IMR-90 (cell line): ENCODE results near the gene S1PR2. TPM values are rescaled to one million over a fixed set of nuclear protein-coding genes. Genes with fewer than 3 reads are reported as not detected.

ENCODE experiments used
- ATAC-seq: fragments of 200-7000 bp; cut with Tn5 transposase; 2 replicates; pipeline ENCODE4 v1.9.1; 2020; ENCODE audit warnings: low read depth, mild to moderate bottlenecking, moderate library complexity
- BruUV-seq: library from RNA; stranded (reverse); fragments of 400-500 nt; replicated peaks from 2 replicates; lab custom pipeline; 2021; lab: Mats Ljungman, UMichigan
- CTCF ChIA-PET: fragments of 300-600 bp; formaldehyde crosslinking; extraction: SDS; loops from one replicate; lab custom pipeline; 2021; ENCODE audit warnings: antibody characterized with exemption; lab: Yijun Ruan, JAX
- POLR2A ChIA-PET: fragments of 300-600 bp; sonication (Branson Sonifier 250); formaldehyde crosslinking; loops from one replicate; lab custom pipeline; 2022; ENCODE audit warnings: antibody characterized with exemption; ENCODE audit not compliant: unreplicated experiment; lab: Charles Lee
- DNase-seq: peaks from one replicate; pipeline ENCODE4 v3.0.0; 2013
- H2AFZ ChIP-seq: replicated peaks from 2 replicates; pipeline ENCODE3; 2013; ENCODE audit warnings: low read length, mild to moderate bottlenecking; ENCODE audit not compliant: poor library complexity
- H2AK5ac ChIP-seq: 2 replicates; pipeline ENCODE4 v1.6.1; 2013; ENCODE audit warnings: low read depth, low read length, inconsistent platforms
- H2AK9ac ChIP-seq: replicated peaks from 2 replicates; pipeline ENCODE3; 2013; ENCODE audit warnings: mild to moderate bottlenecking, low read depth, low read length, moderate library complexity; ENCODE audit not compliant: poor library complexity
- H2BK120ac ChIP-seq: 2 replicates; pipeline ENCODE4 v1.6.1; 2013; ENCODE audit warnings: low read depth, low read length, inconsistent platforms
- H2BK15ac ChIP-seq: 3 replicates; pipeline ENCODE4 v1.6.1; 2013; ENCODE audit warnings: low read depth, low read length, inconsistent platforms
- H2BK20ac ChIP-seq: 2 replicates; pipeline ENCODE4 v1.6.1; 2013; ENCODE audit warnings: low read depth, mild to moderate bottlenecking, inconsistent platforms, low read length, moderate library complexity
- H2BK5ac ChIP-seq: 2 replicates; pipeline ENCODE4 v1.6.1; 2013; ENCODE audit warnings: mild to moderate bottlenecking, low read depth, low read length, inconsistent platforms; ENCODE audit not compliant: poor library complexity, severe bottlenecking
- H3K14ac ChIP-seq: replicated peaks from 2 replicates; pipeline ENCODE4 v1.6.1; 2013; ENCODE audit warnings: low read depth, low read length, inconsistent platforms
- H3K18ac ChIP-seq: 2 replicates; pipeline ENCODE4 v1.6.1; 2013; ENCODE audit warnings: low read depth, low read length, control low read depth
- H3K23ac ChIP-seq: 2 replicates; pipeline ENCODE4 v1.6.1; 2013; ENCODE audit warnings: low read depth, low read length, inconsistent platforms
- H3K27ac ChIP-seq: 2 replicates; pipeline ENCODE4 v1.5.1; 2013; ENCODE audit warnings: mild to moderate bottlenecking, control low read depth, low read length; ENCODE audit not compliant: insufficient read depth
- H3K27me3 ChIP-seq: 2 replicates; pipeline ENCODE4 v1.6.1; 2013; ENCODE audit warnings: low read length; ENCODE audit not compliant: control insufficient read depth, insufficient read depth
- H3K36me3 ChIP-seq: 2 replicates; pipeline ENCODE4 v1.6.1; 2013; ENCODE audit warnings: low read length, mixed read lengths; ENCODE audit not compliant: control insufficient read depth, insufficient read depth
- H3K4ac ChIP-seq: 2 replicates; pipeline ENCODE4 v1.6.1; 2013; ENCODE audit warnings: low read depth, low read length, inconsistent platforms
- H3K4me1 ChIP-seq: 2 replicates; pipeline ENCODE4 v1.6.1; 2013; ENCODE audit warnings: low read length, mixed read lengths; ENCODE audit not compliant: control insufficient read depth, insufficient read depth
- H3K4me2 ChIP-seq: 2 replicates; pipeline ENCODE4 v1.6.1; 2013; ENCODE audit warnings: low read depth, mild to moderate bottlenecking, control low read depth, low read length, moderate library complexity
- H3K4me3 ChIP-seq: 2 replicates; pipeline ENCODE4 v1.5.1; 2013; ENCODE audit warnings: low read depth, mild to moderate bottlenecking, control low read depth, low read length, moderate library complexity; ENCODE audit not compliant: insufficient read depth
- H3K56ac ChIP-seq: 2 replicates; pipeline ENCODE4 v1.6.1; 2013; ENCODE audit warnings: low read length, inconsistent platforms; ENCODE audit not compliant: insufficient read depth; ENCODE audit errors: extremely low read depth
- H3K79me1 ChIP-seq, 2 experiments: 2 replicates each; pipeline ENCODE4 v1.6.1; 2013; ENCODE audit warnings: low read length in 2 of 2, inconsistent platforms in 1 of 2, low read depth in 1 of 2
- H3K9ac ChIP-seq: 2 replicates; pipeline ENCODE4 v1.6.1; 2013; ENCODE audit warnings: low read depth, low read length, control low read depth
- H3K9me1 ChIP-seq: 2 replicates; pipeline ENCODE4 v1.6.1; 2013; ENCODE audit warnings: low read length, inconsistent platforms; ENCODE audit not compliant: insufficient read depth
- H3K9me3 ChIP-seq: 2 replicates; pipeline ENCODE4 v1.6.1; 2013; ENCODE audit warnings: low read length; ENCODE audit not compliant: control insufficient read depth, insufficient read depth
- H4K20me1 ChIP-seq: 2 replicates; pipeline ENCODE4 v1.6.1; 2013; ENCODE audit warnings: low read length, inconsistent platforms; ENCODE audit not compliant: insufficient read depth
- H4K5ac ChIP-seq: 2 replicates; pipeline ENCODE4 v1.6.1; 2013; ENCODE audit warnings: mild to moderate bottlenecking, low read depth, low read length, control low read depth
- H4K8ac ChIP-seq, 2 experiments: 2 replicates each; pipeline ENCODE4 v1.6.1; 2013; ENCODE audit warnings: low read depth in 2 of 2, low read length in 2 of 2, control low read depth in 1 of 2, inconsistent platforms in 1 of 2
- H4K91ac ChIP-seq: 2 replicates; pipeline ENCODE4 v1.6.1; 2013; ENCODE audit warnings: low read depth, low read length, inconsistent platforms; ENCODE audit not compliant: insufficient read depth
- BHLHE40 ChIP-seq: fragments of 150-350 bp; IDR thresholded peaks from 2 replicates; pipeline ENCODE4 v1.6.1; 2016; ENCODE audit warnings: mild to moderate bottlenecking, low read depth, low read length
- CEBPB ChIP-seq: IDR thresholded peaks from 2 replicates; pipeline ENCODE4 v1.6.1; 2012; ENCODE audit warnings: low read depth, low read length, improper control_type of control experiment
- CHD1 ChIP-seq: IDR thresholded peaks from 2 replicates; pipeline ENCODE4 v1.6.1; 2012; ENCODE audit warnings: low read depth, low read length, improper control_type of control experiment
- FOS ChIP-seq: fragments of 150-350 bp; IDR thresholded peaks from 2 replicates; pipeline ENCODE4 v1.6.1; 2016; ENCODE audit warnings: low read depth, low read length
- MAFK ChIP-seq: IDR thresholded peaks from 2 replicates; pipeline ENCODE4 v1.6.1; 2012; ENCODE audit warnings: low read depth, low read length, improper control_type of control experiment
- MAZ ChIP-seq: IDR thresholded peaks from 2 replicates; pipeline ENCODE4 v1.6.1; 2012; ENCODE audit warnings: low read depth, mild to moderate bottlenecking, low read length, improper control_type of control experiment, moderate library complexity, borderline replicate concordance
- MXI1 ChIP-seq: IDR thresholded peaks from 2 replicates; pipeline ENCODE4 v1.6.1; 2012; ENCODE audit warnings: low read depth, mild to moderate bottlenecking, low read length, moderate library complexity, borderline replicate concordance
- NFE2L2 ChIP-seq: fragments of 150-350 bp; IDR thresholded peaks from 2 replicates; pipeline ENCODE4 v1.6.1; 2016; ENCODE audit warnings: low read depth, mild to moderate bottlenecking, low read length
- POLR2A ChIP-seq: IDR thresholded peaks from 2 replicates; pipeline ENCODE4 v1.6.1; 2012; ENCODE audit warnings: mild to moderate bottlenecking, low read depth, low read length
- RAD21 ChIP-seq: IDR thresholded peaks from 2 replicates; pipeline ENCODE4 v1.6.1; 2012; ENCODE audit warnings: low read length, improper control_type of control experiment
- RCOR1 ChIP-seq: IDR thresholded peaks from 2 replicates; pipeline ENCODE4 v1.6.1; 2012; ENCODE audit warnings: mild to moderate bottlenecking, low read length, improper control_type of control experiment; ENCODE audit not compliant: insufficient replicate concordance
- RFX5 ChIP-seq: IDR thresholded peaks from 2 replicates; pipeline ENCODE4 v1.8.0; 2012; ENCODE audit warnings: low read depth, mild to moderate bottlenecking, low read length, moderate library complexity
- SMC3 ChIP-seq: fragments of 150-350 bp; IDR thresholded peaks from 2 replicates; pipeline ENCODE4 v1.6.1; 2016; ENCODE audit warnings: low read depth, mild to moderate bottlenecking, antibody characterized with exemption, low read length, moderate library complexity
- WGBS, 2 experiments: methylation state at CpG; one replicate each; pipeline versions ENCODE4 v1.1.5 to v1.1.7; 2013; ENCODE audit warnings: missing lambda C conversion rate in 2 of 2; ENCODE audit not compliant: insufficient read length in 1 of 2; ENCODE audit errors: extremely low coverage in 2 of 2; 5-methylcytosine and 5-hydroxymethylcytosine counted together
- dilution Hi-C: fragments of 300-500 bp; cut with HindIII; formaldehyde crosslinking; loops from one replicate; pipeline ENCODE4 v1.14.3; 2018; ENCODE audit warnings: low sequenced_read_pairs; ENCODE audit not compliant: unreplicated experiment
- in situ Hi-C: fragments of 300-500 bp; cut with MboI; formaldehyde crosslinking; loops from 3 replicates; pipeline ENCODE4 v1.14.3; 2019; ENCODE audit warnings: low sequenced_read_pairs, inconsistent platforms, mixed read lengths
- intact Hi-C: fragments of 100-400 bp; cut with micrococcal nuclease; formaldehyde crosslinking; loops from 2 replicates; pipeline ENCODE4 v1.10.0; 2022
- polyA plus RNA-seq, 3 experiments: library from polyadenylated mRNA; depleted of rRNA; stranded (reverse); fragments of >200 nt; gene quantifications; 2 replicates each; pipeline ENCODE4 v1.2.3, GENCODE V29; 2012; ENCODE audit warnings: low replicate concordance in 1 of 3
- total RNA-seq: library from RNA; depleted of rRNA; stranded (reverse); fragments of >200 nt; gene quantifications from 2 replicates; pipeline ENCODE4 v1.2.3, GENCODE V29; 2012
- TF ChIP-seq, protein P1 (sequence below): fragments of 150-350 bp; IDR thresholded peaks from 2 replicates; pipeline ENCODE4 v1.6.1; 2016; ENCODE audit warnings: low read depth, mild to moderate bottlenecking, low read length, moderate library complexity, borderline replicate concordance
- TF ChIP-seq, protein P2 (sequence below): conservative IDR thresholded peaks from 2 replicates; pipeline ENCODE4 v1.5.1; 2012; ENCODE audit warnings: mild to moderate bottlenecking, low read depth, low read length, improper control_type of control experiment
- TF ChIP-seq, protein P3 (sequence below): fragments of 150-350 bp; IDR thresholded peaks from 2 replicates; pipeline ENCODE4 v1.6.1; 2017; ENCODE audit warnings: mild to moderate bottlenecking, antibody characterized with exemption, low read length, low read depth

S1PR2 gene
- total and polyA plus RNA-seq, 2 of the 4 experiments (the other 2 are of a cell fraction), result 14.0 to 15.0 TPM

- intact Hi-C loops, result no loop called here
- CTCF ChIA-PET, result no interaction called here
- peaks cover 40% of the 10 kb centered on the region for H3K36me3 ChIP-seq
Observed at GRCh38 chr19:10183926-10184325, 47.2 kb downstream of the S1PR2 start.

More at GRCh38 chr19:10183926-10184325, 47.2 kb downstream of the S1PR2 start:
- POLR2A ChIA-PET, result no interaction called here
- Histone ChIP-seq H3K4me2 (no peak overlapping the region), H3K27me3 (no peaks in the 10 kb centered on the region), H3K79me1 (peaks cover 19 to 64% of the 10 kb centered on the region in 2 experiments), H2AFZ (no peak overlapping the region), H3K9me1 (peaks cover 3% of the 10 kb centered on the region), H4K91ac (no peak overlapping the region), H4K8ac (no peak overlapping the region), H2BK20ac (no peak overlapping the region), H3K4me3 (no peak overlapping the region), H3K4ac (no peak overlapping the region), H2BK120ac (no peak overlapping the region), H4K20me1 (peaks cover 55% of the 10 kb centered on the region), H3K4me1 (peaks cover 4% of the 10 kb centered on the region; the same call in 1 of the 2 replicates), H2AK9ac (peak overlapping the region; percentile 58), H3K56ac (no peak overlapping the region), H3K14ac (no peak overlapping the region), H3K9me3 (no peaks in the 10 kb centered on the region), H3K27ac (no peak overlapping the region), H3K9ac (no peak overlapping the region), H2BK5ac (no peak overlapping the region), H4K5ac (no peak overlapping the region), H2AK5ac (no peak overlapping the region), H2BK15ac (no peak overlapping the region), H3K23ac (no peak overlapping the region), H3K18ac (no peak overlapping the region)
- no TSS peak for BruUV-seq
- ATAC-seq, result no peak
- no CpG with 5 or more reads among the region's 3 CpGs for WGBS, 2 experiments
- in situ Hi-C loops (no loop called here), dilution Hi-C loops (no loop called here)
- no peak for DNase-seq
- TF ChIP-seq CEBPB, result no peak
- TF ChIP-seq NFE2L2, result no peak
- no peak for TF ChIP-seq SMC3
- TF ChIP-seq FOS, result no peak
- no peak for TF ChIP-seq BHLHE40
- no peak for TF ChIP-seq POLR2A
- no peak for TF ChIP-seq RFX5
- no peak for TF ChIP-seq MXI1
- TF ChIP-seq, protein P1, sequence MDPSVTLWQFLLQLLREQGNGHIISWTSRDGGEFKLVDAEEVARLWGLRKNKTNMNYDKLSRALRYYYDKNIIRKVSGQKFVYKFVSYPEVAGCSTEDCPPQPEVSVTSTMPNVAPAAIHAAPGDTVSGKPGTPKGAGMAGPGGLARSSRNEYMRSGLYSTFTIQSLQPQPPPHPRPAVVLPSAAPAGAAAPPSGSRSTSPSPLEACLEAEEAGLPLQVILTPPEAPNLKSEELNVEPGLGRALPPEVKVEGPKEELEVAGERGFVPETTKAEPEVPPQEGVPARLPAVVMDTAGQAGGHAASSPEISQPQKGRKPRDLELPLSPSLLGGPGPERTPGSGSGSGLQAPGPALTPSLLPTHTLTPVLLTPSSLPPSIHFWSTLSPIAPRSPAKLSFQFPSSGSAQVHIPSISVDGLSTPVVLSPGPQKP, result no peak
- no peak for TF ChIP-seq MAFK
- no peak for TF ChIP-seq RAD21
- TF ChIP-seq, protein P2, sequence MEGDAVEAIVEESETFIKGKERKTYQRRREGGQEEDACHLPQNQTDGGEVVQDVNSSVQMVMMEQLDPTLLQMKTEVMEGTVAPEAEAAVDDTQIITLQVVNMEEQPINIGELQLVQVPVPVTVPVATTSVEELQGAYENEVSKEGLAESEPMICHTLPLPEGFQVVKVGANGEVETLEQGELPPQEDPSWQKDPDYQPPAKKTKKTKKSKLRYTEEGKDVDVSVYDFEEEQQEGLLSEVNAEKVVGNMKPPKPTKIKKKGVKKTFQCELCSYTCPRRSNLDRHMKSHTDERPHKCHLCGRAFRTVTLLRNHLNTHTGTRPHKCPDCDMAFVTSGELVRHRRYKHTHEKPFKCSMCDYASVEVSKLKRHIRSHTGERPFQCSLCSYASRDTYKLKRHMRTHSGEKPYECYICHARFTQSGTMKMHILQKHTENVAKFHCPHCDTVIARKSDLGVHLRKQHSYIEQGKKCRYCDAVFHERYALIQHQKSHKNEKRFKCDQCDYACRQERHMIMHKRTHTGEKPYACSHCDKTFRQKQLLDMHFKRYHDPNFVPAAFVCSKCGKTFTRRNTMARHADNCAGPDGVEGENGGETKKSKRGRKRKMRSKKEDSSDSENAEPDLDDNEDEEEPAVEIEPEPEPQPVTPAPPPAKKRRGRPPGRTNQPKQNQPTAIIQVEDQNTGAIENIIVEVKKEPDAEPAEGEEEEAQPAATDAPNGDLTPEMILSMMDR, result no peak
- TF ChIP-seq, protein P3, sequence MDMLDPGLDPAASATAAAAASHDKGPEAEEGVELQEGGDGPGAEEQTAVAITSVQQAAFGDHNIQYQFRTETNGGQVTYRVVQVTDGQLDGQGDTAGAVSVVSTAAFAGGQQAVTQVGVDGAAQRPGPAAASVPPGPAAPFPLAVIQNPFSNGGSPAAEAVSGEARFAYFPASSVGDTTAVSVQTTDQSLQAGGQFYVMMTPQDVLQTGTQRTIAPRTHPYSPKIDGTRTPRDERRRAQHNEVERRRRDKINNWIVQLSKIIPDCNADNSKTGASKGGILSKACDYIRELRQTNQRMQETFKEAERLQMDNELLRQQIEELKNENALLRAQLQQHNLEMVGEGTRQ, result no peak
- TF ChIP-seq CHD1, result no peak
- TF ChIP-seq RCOR1, result no peak
- no peak for TF ChIP-seq MAZ
